Esophagus muscularis mucosa (tissue), 3 donors: ENCODE measurements around the gene TOGARAM1.

Experiments used
- CTCF ChIP-seq, 3 experiments: fragments of 200-600 bp in 2 of 3; fragments of 450-650 bp in 1 of 3; sonication (generic) in 2 of 3; IDR thresholded peaks; one replicate each; pipeline ENCODE4 v1.5.1; 2017 to 2019; ENCODE audit warnings: antibody characterized with exemption in 3 of 3, mild to moderate bottlenecking in 2 of 3, moderate library complexity in 1 of 3
- POLR2A ChIP-seq: fragments of 450-650 bp; IDR thresholded peaks from one replicate; pipeline ENCODE4 v1.6.1; 2017; ENCODE audit warnings: antibody characterized with exemption, moderate library complexity, mild to moderate bottlenecking, low read depth
- POLR2AphosphoS5 ChIP-seq, 2 donors: sonication (generic); formaldehyde crosslinking; IDR thresholded peaks; one replicate each; pipeline ENCODE4 v1.6.1; 2017; ENCODE audit warnings: antibody characterized with exemption in 2 of 2

GRCh38 chr14:45057881-45058364, 95.9 kb downstream of the TOGARAM1 start:
- no peak for TF ChIP-seq CTCF (IDR thresholded peaks at IDR 0.05)
- no peak for TF ChIP-seq POLR2A
- no peak for TF ChIP-seq POLR2AphosphoS5 (IDR thresholded peaks at IDR 0.05)
